HG03095 (cell line): Measurements from ENCODE around the gene IL6R.

Source experiments
- ATAC-seq: cut with Tn5 transposase; IDR thresholded peaks from one replicate; pipeline ENCODE4 v1.9.1; 2021; ENCODE audit warnings: moderate library complexity; ENCODE audit not compliant: unreplicated experiment

The IL6R gene

DNA sequence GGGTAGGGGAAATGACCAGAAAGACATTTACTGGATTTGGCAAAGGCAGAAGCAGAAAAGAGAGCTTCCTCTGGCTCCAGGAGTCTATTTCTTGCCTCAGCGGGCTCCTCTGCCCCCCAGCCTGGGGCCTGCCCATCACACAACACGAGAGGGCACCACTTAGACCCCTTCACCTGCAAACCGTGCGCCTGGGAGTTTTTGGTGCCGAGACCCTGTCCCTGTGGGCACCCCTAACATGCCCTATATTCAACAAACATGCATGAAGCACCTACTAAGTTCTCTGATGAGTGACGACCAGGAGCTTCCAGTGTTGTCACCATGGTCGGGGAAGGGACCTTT lies 18.8 kb downstream of the IL6R start:
- no peak for ATAC-seq

DNA sequence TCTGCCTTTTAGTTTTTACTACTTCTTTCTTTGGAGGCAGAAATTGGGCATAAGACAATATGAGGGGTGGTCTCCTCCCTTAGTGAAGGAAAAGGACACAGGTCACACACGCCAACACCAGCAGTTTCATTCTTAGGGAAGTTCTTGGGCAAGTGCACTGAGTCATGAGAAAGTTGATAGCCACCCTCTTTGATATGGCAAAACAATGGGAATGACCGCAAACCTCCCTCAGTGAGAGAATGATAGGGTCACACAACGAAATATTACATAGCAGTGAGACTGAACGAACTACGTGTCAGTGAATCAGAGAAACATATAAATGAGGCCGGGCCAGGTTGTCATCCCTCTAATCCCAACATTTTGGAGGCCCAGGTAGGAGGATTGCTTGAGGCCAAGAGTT lies 20.0 kb downstream of the IL6R start:
- no peak for ATAC-seq

DNA sequence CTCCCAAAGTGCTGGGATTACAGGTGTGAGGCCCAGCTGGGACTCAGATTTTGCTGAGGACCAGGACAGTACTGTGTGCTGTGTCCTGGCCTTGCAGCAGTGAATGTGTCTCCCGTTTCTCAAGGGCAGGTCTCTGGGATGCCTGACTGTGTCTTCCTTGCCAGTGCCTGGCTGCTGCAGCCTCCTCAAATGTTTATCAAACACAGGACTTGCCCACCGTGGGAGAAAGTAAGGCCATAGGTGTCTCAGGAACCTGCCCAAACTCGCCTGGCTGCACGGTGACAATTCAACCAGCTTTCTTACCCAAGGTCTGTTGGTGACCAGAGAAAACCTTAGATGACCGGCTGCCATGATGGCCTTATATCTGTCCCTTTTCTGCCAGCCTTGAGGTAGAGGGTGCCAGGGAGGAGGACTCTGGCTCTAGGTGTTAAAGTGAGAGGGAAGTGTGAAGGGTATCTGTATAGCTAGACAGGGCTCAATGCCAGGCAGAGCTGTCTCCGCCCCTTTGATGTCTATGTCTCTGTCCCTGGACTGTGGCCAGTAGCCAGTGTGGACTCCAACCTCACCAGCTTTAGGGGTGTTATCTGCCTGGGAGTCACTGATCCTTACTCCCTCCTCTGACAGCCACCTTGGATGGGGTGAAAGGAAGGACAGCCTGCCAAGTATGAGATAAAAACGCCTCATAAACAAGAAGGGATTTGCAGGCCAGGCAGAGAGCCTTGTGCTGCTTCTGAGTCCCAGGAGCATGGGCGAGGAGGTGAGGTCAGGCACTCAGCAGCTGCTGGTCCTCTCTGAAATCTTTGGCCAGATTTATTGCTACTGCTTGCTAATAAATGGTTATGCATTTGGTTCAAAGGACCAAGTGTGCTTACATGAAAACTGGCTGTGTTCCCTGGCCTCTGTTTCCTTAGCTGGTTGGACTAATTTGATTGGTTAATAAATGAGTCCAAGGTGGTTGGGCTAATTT lies 22.3 kb downstream of the IL6R start:
- ATAC-seq, result no peak

DNA sequence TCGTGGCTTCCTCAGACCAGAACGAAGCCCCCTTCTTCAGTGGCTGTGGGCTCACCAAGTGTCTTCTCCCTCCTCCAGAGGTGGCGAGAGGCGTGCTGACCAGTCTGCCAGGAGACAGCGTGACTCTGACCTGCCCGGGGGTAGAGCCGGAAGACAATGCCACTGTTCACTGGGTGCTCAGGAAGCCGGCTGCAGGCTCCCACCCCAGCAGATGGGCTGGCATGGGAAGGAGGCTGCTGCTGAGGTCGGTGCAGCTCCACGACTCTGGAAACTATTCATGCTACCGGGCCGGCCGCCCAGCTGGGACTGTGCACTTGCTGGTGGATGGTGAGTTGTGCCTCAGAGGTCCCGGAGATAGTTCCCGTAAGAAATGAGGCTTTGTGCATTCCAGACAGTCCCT lies 24.0 kb downstream of the IL6R start:
- no peak for ATAC-seq

DNA sequence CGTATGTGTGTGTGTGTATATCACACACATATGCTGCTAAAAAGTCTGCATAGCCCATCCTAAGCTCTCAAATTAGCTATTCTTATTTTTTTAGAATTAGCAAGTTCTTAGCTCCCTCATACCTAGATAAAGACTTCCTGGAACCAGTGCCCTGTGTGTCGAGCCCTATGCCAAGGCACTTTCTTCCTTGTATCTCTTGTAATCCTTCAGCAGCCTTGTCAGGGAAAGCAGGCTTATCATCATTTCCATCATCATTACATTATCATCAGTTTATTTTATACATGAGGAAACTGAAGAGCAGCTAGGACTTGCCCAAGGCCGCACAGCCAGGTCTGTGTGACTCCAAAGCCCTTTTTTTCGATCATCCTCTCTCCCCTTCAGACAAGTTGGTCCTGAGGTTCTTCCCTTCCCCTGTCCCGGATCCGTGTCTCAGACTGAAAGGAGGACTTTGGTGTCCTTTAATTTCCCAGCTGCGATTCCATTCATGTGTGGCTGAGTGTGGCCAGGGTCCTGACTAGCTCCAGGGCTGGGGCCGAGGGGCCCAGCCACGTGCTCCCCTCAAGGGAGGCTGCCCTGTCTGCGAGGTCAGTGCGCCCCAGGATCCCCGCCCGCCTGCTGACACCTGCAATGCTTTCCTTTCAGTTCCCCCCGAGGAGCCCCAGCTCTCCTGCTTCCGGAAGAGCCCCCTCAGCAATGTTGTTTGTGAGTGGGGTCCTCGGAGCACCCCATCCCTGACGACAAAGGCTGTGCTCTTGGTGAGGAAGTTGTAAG lies 24.9 kb downstream of the IL6R start:
- no peak for ATAC-seq

- ATAC-seq, result no peak
Observed at GRCh38 chr1:154430903-154431302, 25.8 kb downstream of the IL6R start.

DNA sequence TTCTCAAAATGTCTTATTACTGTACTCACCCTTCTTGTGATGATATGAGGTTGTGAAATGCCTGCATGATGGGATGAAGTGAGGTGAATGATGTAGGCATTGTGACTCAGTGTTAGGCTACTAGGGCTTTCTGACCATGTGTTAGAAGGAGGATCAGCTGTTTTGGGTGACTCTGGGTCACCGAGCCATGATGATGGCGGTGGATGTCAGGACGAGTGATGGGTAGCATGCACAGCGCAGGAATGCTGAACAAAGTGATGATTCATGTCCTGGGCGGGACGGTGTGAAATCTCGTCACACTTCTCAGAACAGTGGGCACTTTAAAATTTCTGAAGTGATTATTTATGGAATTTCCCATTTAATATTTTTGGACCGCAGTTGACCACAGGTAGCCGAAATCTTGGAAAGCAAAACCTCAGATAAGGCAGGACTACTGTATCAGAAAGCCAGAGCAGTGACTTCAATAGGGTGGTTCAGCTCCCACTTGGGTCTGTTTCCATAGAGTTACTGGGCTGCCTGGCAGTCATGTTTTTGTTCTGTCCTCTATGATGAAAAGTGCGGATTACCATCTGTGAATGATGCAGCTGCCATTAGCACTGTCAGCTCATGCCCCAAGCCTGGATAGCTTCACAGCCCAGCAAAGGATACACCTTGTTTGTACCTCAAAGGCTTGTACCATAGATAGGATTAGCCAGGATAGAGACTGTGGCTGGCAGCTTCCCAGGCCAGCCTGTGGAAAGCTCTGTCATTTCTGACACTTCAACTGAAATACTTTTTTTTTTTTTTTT lies 26.6 kb downstream of the IL6R start:
- no peak for ATAC-seq

- no peak for ATAC-seq
Observed at GRCh38 chr1:154433161-154433764, 28.1 kb downstream of the IL6R start.

DNA sequence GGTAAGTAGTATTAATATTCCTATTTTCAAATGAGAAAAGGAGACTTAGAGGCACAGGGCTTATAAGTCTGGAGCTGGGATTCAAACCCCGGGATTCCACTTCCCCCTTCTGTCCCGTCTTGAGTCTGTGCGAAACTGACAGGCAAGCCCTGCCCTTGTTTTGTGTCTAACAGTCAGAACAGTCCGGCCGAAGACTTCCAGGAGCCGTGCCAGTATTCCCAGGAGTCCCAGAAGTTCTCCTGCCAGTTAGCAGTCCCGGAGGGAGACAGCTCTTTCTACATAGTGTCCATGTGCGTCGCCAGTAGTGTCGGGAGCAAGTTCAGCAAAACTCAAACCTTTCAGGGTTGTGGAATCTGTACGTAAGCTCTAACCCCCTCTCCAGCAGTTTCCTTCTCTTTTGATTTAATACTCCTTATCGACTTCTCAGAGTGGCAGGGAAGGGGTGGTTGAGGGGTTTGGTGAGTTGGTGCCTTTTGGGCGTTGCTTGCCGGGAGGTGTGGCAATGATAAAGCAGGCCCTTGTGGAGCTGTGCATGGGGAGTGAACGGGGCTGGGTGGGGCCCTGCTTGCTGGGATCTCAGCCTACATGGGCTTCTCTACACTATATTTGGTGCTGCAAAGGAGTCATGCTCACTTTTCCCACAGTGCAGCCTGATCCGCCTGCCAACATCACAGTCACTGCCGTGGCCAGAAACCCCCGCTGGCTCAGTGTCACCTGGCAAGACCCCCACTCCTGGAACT lies 29.4 kb downstream of the IL6R start:
- no peak for ATAC-seq

DNA sequence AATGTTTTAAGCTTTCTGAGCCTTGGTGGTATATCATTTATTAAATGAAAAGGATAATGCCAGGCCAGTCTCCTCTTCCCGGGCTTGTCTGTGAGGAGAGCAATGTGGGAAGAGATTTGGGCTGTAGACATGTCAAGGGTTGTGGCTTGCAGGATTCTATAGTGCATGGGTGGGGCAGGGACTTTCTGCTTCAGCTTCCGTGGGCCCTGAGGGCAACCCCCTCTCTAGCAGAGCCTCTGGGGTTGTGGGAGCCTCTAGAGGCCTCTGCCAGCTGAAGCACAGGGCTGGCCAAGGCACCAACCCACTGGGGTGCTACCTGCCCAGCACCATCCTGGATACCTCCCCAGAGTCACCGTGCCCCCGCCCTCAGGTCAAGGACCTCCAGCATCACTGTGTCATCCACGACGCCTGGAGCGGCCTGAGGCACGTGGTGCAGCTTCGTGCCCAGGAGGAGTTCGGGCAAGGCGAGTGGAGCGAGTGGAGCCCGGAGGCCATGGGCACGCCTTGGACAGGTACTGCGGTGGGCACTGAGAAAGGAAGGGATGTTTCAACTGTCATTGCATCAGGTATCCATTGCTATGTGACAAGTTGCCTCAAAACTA lies 30.6 kb downstream of the IL6R start:
- ATAC-seq, result no peak

DNA sequence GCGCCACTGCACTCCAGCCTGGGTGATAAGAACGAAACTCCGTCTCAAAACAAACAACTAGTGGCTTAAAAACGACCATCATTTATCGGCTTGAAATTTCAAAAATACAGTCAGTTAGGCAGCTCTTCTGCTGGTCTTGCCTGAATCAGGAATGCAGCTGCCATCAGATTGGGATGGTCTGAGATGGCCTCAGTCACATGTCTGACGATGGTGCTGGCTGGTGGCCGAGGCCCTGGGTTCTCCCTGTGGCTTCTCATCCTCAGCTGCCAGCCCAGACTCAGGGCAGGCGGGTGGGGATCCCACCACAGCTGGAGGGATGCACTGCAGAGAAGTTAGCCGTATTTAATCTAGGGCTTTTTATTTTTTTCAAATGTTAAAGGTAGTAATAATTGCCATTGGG lies 31.3 kb downstream of the IL6R start:
- no peak for ATAC-seq

- no peak for ATAC-seq
Observed at GRCh38 chr1:154440036-154440804, 35.1 kb downstream of the IL6R start.

DNA sequence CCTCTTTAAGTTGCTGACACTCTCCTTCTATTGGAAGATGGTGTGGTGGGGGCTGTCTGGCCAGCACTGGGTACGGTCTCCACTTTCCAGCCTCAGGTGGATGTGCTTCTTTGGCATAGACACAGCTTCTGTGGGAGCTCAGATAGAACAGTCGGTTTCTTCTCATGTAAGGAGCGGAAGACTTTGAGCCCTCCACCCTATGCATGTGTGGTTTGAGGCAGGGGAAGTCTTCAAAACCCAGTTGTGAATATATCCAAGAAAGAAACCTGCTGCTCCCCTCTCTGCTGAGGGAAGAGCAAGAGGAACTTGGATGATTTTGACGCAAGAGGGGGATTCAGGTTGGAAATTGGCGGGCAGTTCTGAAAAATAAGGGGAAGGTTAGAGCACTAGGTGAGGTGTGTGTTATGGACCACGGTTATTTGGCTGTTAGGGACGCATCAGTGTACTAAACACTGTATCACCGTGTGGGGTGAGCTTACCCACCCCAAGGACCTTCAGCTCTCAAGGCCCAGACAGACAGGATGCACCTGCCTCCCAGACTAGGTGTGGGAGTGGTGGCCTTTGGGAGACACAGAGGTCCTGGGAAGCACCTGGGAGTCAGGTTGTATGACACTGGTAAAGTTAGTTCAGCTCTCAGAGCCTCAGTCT lies 36.2 kb downstream of the IL6R start:
- ATAC-seq, result no peak

DNA sequence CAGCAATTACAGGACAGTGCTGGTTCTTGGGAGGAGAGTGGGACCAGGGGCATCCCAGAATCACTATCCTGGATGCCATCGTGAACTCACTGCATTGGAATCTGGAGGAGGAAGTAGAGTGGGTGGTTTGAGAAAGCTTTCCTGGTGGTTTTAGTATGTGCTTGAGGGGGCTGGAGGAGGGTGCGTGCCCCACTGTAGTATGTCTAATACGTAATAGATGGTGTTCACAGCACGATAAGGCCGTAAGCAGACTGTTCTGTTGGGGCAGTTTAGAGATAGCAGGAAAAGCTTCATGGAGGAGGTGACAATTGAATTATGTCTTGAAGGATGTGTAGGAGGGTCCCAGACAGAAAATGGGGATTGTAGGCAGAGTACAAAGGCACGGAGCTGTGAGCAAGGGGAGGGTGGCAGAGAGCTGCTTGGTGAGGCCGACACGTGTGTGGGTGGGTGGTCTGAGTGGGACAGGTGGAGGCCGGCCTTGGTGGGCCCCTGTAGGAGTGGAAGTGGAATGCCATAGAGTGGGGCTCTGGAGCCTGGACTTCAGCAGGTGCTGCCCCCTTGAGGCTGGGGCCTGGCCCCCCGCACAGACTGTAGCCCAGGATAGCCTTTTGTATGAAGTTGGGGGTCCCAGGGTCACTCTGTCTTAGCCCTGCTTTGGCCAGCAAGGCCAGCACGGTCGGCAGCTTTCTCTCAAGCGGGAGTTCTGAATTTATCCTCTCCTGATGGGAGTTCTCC lies 37.0 kb downstream of the IL6R start:
- no peak for ATAC-seq

DNA sequence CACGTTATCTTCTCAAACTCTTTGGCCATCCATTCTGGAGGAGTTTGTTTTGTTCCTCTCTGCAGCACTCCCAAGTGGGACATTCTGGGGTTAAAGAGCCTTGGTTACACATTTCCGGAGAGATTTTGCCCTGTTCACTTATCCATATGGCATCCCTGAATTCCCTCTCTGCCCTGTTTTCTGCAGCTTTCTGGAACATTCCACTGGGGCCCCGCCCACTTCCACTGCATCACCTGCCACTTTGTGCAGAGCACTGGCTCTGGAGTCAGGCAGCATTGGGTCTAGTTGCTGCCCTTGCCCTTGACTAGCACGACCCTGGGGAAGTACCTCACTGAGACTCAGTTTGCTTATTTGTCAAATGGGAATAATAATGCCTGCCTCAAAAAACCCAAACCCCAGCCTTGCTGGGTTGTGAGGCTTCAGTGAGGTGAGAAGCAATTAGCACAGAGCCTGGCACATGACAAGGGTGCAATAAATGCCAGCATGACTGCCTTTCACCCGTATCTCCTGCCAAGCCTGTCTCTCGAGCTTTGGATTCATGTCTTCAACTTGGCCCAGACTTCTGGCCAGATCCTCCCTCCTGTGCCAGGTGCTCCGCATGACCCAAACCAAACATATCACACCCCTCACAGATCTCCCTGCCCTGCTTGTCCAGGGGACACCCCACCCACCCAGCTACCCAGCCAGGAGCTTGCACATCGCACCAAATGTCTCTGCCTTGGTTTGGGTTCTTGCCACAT lies 38.3 kb downstream of the IL6R start:
- ATAC-seq, result no peak

GRCh38 chr1:154445040-154445472 lies 39.9 kb downstream of the IL6R start:
- no peak for ATAC-seq

- no peak for ATAC-seq
Observed at GRCh38 chr1:154446292-154446691, 41.1 kb downstream of the IL6R start.
